Suprapubic skin (tissue), 4 donors: Measurements from ENCODE around the gene PPP6R2. TPM values are rescaled to one million over a fixed set of nuclear protein-coding genes. Genes with fewer than 3 reads are reported as not detected.

Source experiments
- DNase-seq, 2 donors: peaks; one replicate each; pipeline ENCODE4 v3.0.0-alpha.2; 2019; ENCODE audit warnings: low spot score in 2 of 2
- H3K27ac ChIP-seq: fragments of 200-600 bp; sonication (generic); one replicate; pipeline ENCODE4 v1.5.1; 2019
- H3K27me3 ChIP-seq: fragments of 200-600 bp; sonication (generic); one replicate; pipeline ENCODE4 v1.5.1; 2019
- H3K36me3 ChIP-seq: fragments of 200-600 bp; sonication (generic); one replicate; pipeline ENCODE4 v1.5.1; 2019
- H3K4me1 ChIP-seq: fragments of 200-600 bp; sonication (generic); one replicate; pipeline ENCODE4 v1.5.1; 2019
- H3K4me3 ChIP-seq: fragments of 200-600 bp; sonication (generic); one replicate; pipeline ENCODE4 v1.5.1; 2019; ENCODE audit warnings: mild to moderate bottlenecking
- H3K9me3 ChIP-seq: fragments of 200-600 bp; sonication (generic); one replicate; pipeline ENCODE4 v1.5.1; 2019
- EP300 ChIP-seq: sonication (generic); formaldehyde crosslinking; IDR thresholded peaks from one replicate; pipeline ENCODE4 v1.6.1; 2017; ENCODE audit warnings: antibody characterized with exemption
- POLR2A ChIP-seq, 2 donors: fragments of 450-650 bp; IDR thresholded peaks; one replicate each; pipeline ENCODE4 v1.6.1; 2017; ENCODE audit warnings: antibody characterized with exemption in 2 of 2, mild to moderate bottlenecking in 2 of 2, moderate library complexity in 2 of 2
- POLR2AphosphoS5 ChIP-seq, 3 donors: sonication (generic); formaldehyde crosslinking; IDR thresholded peaks; one replicate each; pipeline ENCODE4 v1.6.1; 2017; ENCODE audit warnings: antibody characterized with exemption in 3 of 3
- WGBS: methylation state at CpG from one replicate; pipeline ENCODE4 v1.1.5; 2018; 5-methylcytosine and 5-hydroxymethylcytosine counted together
- total RNA-seq, 4 donors: library from RNA; depleted of rRNA; stranded (reverse); fragments of >200 nt; gene quantifications; one replicate each; pipeline ENCODE4 v1.1.0, GENCODE V29; 2016
- TF ChIP-seq, protein P1 (sequence below), 2 donors: fragments of 200-600 bp in 1 of 2; fragments of 450-650 bp in 1 of 2; sonication (generic) in 1 of 2; IDR thresholded peaks; one replicate each; pipeline ENCODE4 v1.5.1; 2016 to 2019; ENCODE audit warnings: antibody characterized with exemption in 2 of 2, mild to moderate bottlenecking in 1 of 2, moderate library complexity in 1 of 2

The PPP6R2 gene
- total RNA-seq, 4 donors from 2014 or later, result 46.7 to 70.3 (median 64.6) TPM

DNA sequence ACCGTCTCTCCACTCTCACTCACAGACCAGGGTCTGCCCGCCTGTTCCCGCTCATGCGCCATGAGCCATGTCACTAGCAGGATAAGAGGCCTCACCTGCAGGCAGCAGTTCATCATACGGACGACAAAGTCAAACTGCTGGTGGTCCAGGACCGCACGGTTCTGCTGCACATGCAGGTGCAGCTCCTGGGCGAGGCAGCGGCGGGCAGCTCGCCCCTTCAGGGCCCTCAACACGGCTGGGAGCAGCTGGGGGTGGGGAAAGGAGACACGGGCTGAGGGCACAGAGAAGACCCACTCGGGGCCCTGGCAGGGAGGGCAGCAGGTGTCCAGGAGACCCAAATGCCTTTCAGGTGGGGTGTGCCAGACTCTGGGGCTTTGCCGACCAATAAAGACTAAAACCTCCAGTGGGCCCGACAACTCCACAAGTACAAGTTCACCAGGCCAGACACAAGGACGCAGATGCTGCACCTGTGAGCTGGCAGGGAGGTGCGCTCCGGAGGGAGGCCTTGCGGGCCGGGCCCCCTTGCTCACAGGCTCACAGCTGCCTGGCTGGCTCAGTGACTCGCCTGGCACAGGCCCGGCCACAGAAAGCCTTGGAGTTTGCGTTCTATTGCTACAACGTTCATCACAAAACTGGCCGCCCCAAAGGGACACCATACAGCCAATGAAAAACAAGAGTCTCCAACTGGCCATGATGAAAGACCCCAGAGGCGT, 120.2 kb downstream of the PPP6R2 start:
- H3K27ac ChIP-seq, result no peak overlapping the region
- peaks cover 97% of the 10 kb centered on the region for H3K36me3 ChIP-seq
- peaks cover 14% of the 10 kb centered on the region for H3K4me1 ChIP-seq
- H3K27me3 ChIP-seq, result no peaks in the 10 kb centered on the region
- no peak overlapping the region for H3K4me3 ChIP-seq
- no peak for DNase-seq
- WGBS, result 90% methylated on average over 21 of the region's 28 CpGs
- H3K9me3 ChIP-seq, result no peaks in the 10 kb centered on the region
- TF ChIP-seq EP300, result no peak
- TF ChIP-seq POLR2AphosphoS5 (IDR thresholded peaks at IDR 0.05), result no peak
- TF ChIP-seq POLR2A (IDR thresholded peaks at IDR 0.05), result no peak
- TF ChIP-seq, protein P1, sequence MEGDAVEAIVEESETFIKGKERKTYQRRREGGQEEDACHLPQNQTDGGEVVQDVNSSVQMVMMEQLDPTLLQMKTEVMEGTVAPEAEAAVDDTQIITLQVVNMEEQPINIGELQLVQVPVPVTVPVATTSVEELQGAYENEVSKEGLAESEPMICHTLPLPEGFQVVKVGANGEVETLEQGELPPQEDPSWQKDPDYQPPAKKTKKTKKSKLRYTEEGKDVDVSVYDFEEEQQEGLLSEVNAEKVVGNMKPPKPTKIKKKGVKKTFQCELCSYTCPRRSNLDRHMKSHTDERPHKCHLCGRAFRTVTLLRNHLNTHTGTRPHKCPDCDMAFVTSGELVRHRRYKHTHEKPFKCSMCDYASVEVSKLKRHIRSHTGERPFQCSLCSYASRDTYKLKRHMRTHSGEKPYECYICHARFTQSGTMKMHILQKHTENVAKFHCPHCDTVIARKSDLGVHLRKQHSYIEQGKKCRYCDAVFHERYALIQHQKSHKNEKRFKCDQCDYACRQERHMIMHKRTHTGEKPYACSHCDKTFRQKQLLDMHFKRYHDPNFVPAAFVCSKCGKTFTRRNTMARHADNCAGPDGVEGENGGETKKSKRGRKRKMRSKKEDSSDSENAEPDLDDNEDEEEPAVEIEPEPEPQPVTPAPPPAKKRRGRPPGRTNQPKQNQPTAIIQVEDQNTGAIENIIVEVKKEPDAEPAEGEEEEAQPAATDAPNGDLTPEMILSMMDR (IDR thresholded peaks at IDR 0.05), result no peak

DNA sequence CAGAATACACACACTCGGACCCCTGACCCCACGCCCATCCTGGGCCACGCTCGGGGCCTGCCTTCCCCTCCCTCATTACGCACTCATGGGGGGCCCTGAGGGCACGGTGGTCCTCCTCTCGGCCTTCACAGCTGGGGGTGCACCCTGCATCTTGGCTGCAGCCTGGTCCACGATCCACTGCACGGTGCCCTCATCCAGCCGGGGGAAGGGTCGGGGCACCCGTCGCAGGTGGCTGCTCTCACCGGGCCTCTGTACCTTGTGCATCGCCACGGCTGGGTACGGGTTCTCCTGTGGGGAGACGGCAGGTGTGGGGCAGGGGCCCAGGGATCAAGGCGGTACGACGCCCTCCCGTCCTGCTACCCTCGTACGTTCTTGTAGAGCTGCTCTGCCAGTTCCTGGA, 121.3 kb downstream of the PPP6R2 start:
- TF ChIP-seq POLR2AphosphoS5 (IDR thresholded peaks at IDR 0.05), result no peak
- TF ChIP-seq EP300, result no peak
- TF ChIP-seq, protein P1 (IDR thresholded peaks at IDR 0.05), result no peak
- no peak for TF ChIP-seq POLR2A (IDR thresholded peaks at IDR 0.05)
- no peaks in the 10 kb centered on the region for H3K9me3 ChIP-seq
- no peaks in the 10 kb centered on the region for H3K27me3 ChIP-seq
- peaks cover 21% of the 10 kb centered on the region for H3K4me1 ChIP-seq
- H3K36me3 ChIP-seq, result peaks cover 86% of the 10 kb centered on the region
- no peak overlapping the region for H3K4me3 ChIP-seq
- WGBS, result no CpG with 5 or more reads among the region's 24 CpGs
- no peak for DNase-seq
- no peak overlapping the region for H3K27ac ChIP-seq

DNA sequence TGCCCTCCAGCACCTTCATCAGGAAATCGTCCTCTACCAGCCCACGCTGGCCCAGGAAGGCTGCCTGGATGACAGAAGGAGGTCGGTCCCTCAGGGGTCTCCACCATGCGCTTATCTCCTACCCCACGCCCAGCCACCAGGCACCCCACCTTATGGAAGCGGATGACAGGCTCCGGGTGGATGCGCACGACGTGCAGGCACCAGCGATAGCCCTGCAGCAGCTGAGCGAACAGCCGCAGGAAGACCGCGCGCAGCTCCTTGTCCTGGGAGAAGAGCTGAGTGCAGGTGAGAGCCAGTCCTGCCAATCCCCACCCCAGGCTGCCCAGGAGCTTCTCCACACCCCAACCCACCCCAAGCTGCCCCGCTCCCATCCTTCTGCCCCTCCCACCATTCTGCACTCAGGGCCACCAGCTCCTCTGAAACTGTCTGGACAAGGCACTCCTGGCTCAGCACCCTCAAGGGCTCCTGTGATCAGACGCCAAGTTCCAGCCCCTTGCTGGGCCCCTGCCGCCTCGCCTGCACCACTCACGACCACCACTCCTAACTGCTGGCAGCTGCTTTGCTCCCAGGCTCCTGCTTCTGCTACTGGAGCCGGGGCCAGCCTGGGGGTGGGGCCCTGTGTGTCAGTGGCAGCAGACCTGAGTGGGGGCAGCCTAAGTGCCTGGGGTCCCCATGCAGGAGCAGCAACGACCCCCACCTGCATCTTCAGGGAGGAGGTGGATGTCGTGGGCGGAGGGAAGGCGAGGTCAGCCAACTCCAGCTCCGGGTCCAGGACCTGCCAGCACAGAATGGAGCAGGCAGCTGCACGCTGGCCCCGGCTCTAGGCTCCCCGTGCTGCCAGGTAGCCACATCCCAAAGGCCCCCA, 122.2 kb downstream of the PPP6R2 start:
- Histone ChIP-seq H3K36me3 (peaks cover 77% of the 10 kb centered on the region), H3K27ac (no peak overlapping the region), H3K4me3 (no peak overlapping the region), H3K9me3 (no peaks in the 10 kb centered on the region), H3K27me3 (no peaks in the 10 kb centered on the region), H3K4me1 (peaks cover 29% of the 10 kb centered on the region)
- DNase-seq, result no peak
- TF ChIP-seq POLR2AphosphoS5 (IDR thresholded peaks at IDR 0.05) (no peak), EP300 (no peak), POLR2A (IDR thresholded peaks at IDR 0.05) (no peak)
- TF ChIP-seq, protein P1 (IDR thresholded peaks at IDR 0.05), result no peak
- 98% methylated on average over 20 of the region's 30 CpGs for WGBS

DNA sequence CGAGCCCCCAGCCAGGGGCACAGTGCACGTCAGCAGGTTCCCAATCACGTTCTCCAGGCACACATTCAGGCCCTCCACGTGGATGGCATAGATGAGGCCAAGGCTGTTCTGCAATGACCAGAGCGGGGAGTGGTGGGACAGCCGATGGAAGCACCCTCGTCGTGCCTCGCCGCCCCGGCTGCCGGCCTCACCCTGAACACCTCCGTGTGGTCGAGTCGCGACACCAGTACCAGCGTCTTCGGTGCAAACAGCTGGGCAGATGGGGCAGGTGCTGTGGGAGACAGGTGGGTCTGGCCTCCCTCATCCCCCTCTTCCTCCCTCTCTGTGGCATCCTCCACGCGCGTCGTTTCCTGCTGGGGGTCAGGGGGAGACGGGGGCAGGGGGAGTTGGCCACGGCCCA, 124.2 kb downstream of the PPP6R2 start:
- Histone ChIP-seq H3K36me3 (peaks cover 57% of the 10 kb centered on the region), H3K4me3 (no peak overlapping the region), H3K4me1 (peaks cover 36% of the 10 kb centered on the region), H3K27ac (no peak overlapping the region), H3K27me3 (no peaks in the 10 kb centered on the region), H3K9me3 (no peaks in the 10 kb centered on the region)
- WGBS, result 83% methylated on average over 9 of the region's 24 CpGs
- TF ChIP-seq EP300, result no peak
- no peak for TF ChIP-seq POLR2A (IDR thresholded peaks at IDR 0.05)
- TF ChIP-seq POLR2AphosphoS5 (IDR thresholded peaks at IDR 0.05), result no peak
- TF ChIP-seq, protein P1 (IDR thresholded peaks at IDR 0.05), result no peak
- DNase-seq, result no peak
